Mesothelial cell of epicardium (in vitro differentiated cells): Measurements from ENCODE around the gene SP140. TPM values are rescaled to one million over a fixed set of nuclear protein-coding genes. Genes with fewer than 3 reads are reported as not detected.

ENCODE experiments used
- DNase-seq, 2 experiments: peaks; one replicate each; pipeline ENCODE4 v3.0.0; 2021; ENCODE audit warnings: low spot score in 2 of 2; ENCODE audit not compliant: unreplicated experiment in 2 of 2
- H3K27ac Mint-ChIP-seq: 2 replicates; pipeline ENCODE4 v1.8.0; 2021; ENCODE audit warnings: mixed read lengths
- H3K27me3 Mint-ChIP-seq: 2 replicates; pipeline ENCODE4 v1.8.0; 2021; ENCODE audit warnings: low read depth, mixed read lengths
- H3K36me3 Mint-ChIP-seq: 2 replicates; pipeline ENCODE4 v1.8.0; 2021; ENCODE audit warnings: mixed read lengths
- H3K4me1 Mint-ChIP-seq: 2 replicates; pipeline ENCODE4 v1.8.0; 2021; ENCODE audit warnings: mixed read lengths
- H3K4me3 Mint-ChIP-seq: 2 replicates; pipeline ENCODE4 v1.8.0; 2021; ENCODE audit warnings: mild to moderate bottlenecking, moderate library complexity, mixed read lengths
- H3K9me3 Mint-ChIP-seq: 2 replicates; pipeline ENCODE4 v1.8.0; 2021; ENCODE audit warnings: mixed read lengths
- total RNA-seq: library from RNA; stranded (reverse); gene quantifications from 3 replicates; pipeline ENCODE4 v1.2.1, GENCODE V29; 2021
- TF ChIP-seq, protein P1 (sequence below): fragments of 200-600 bp; sonication (generic); IDR thresholded peaks from one replicate; pipeline ENCODE4 v1.5.0; 2021; ENCODE audit warnings: antibody characterized with exemption; ENCODE audit not compliant: unreplicated experiment

The SP140 gene
- total RNA-seq, 1 donor from 2014 or later: 0.34 TPM

- Mint-ChIP-seq H3K27me3 (peaks cover 1% of the 10 kb centered on the region), H3K4me1 (no peaks in the 10 kb centered on the region), H3K9me3 (peaks cover 7% of the 10 kb centered on the region), H3K27ac (no peak overlapping the region), H3K36me3 (no peaks in the 10 kb centered on the region), H3K4me3 (no peak overlapping the region)
- TF ChIP-seq, protein P1, sequence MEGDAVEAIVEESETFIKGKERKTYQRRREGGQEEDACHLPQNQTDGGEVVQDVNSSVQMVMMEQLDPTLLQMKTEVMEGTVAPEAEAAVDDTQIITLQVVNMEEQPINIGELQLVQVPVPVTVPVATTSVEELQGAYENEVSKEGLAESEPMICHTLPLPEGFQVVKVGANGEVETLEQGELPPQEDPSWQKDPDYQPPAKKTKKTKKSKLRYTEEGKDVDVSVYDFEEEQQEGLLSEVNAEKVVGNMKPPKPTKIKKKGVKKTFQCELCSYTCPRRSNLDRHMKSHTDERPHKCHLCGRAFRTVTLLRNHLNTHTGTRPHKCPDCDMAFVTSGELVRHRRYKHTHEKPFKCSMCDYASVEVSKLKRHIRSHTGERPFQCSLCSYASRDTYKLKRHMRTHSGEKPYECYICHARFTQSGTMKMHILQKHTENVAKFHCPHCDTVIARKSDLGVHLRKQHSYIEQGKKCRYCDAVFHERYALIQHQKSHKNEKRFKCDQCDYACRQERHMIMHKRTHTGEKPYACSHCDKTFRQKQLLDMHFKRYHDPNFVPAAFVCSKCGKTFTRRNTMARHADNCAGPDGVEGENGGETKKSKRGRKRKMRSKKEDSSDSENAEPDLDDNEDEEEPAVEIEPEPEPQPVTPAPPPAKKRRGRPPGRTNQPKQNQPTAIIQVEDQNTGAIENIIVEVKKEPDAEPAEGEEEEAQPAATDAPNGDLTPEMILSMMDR: no peak
- no peak for DNase-seq
These were observed 130.5 kb downstream of the SP140 start for GRCh38 chr2:230356084-230356483.

DNA sequence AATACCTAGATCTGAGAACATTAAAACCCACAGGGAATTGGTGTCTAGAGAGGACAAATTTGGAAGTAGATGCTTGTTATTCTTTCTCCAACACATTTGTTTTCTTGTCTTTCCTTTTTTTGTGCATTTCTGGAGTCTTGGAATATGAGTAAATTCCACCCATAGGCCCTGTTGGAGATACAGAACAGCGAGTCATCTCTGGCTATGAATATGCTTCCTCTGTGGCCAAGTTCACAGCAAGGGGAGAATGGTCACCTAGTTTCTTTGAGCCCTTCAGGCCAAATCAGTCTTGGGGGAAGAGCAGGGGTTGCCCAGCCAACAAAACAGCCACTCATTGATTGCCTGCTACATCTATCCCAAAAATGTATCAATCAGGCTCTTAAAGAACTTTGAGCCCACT, 132.8 kb downstream of the SP140 start:
- Mint-ChIP-seq H3K27me3 (no peaks in the 10 kb centered on the region), H3K36me3 (no peaks in the 10 kb centered on the region), H3K9me3 (peaks cover 7% of the 10 kb centered on the region), H3K4me3 (no peak overlapping the region), H3K27ac (no peak overlapping the region), H3K4me1 (no peaks in the 10 kb centered on the region)
- no peak for DNase-seq
- TF ChIP-seq, protein P1: no peak

- DNase-seq: no peak
- Mint-ChIP-seq H3K27ac (no peak overlapping the region), H3K9me3 (peaks cover 12% of the 10 kb centered on the region), H3K36me3 (no peaks in the 10 kb centered on the region), H3K4me1 (no peaks in the 10 kb centered on the region), H3K27me3 (no peaks in the 10 kb centered on the region), H3K4me3 (no peak overlapping the region)
- TF ChIP-seq, protein P1: no peak
These were observed 134.5 kb downstream of the SP140 start for GRCh38 chr2:230360028-230360427.

DNA sequence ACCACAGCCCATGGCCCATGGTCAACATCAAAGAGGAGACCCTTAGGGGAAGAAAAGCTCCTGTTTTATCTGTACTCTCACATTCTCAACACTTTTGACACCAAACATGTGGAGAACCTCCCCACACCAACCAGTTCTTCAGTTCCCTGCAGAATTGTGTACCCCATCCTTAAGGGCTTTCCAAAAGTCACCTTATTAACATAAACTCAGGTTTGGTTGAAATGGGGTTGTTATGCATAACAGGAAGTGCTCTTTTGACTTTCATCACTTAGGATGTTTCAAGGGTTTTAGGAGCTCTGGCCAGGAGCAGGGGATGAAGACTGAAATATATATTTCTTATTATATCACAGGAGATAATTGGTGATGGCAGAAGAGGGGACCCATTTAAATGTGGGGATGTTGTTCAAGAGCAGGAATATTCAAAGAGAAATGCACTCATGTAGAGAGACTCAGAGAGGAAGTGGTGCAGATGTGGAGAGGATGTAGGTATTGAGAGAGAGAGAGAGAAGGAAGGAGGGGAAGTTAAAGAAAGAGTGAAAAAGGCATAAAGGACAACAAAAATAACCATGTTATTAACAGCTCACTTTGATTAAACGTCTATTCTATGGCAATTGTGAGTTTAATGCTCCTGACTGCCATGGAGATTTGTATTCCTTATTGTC, 136.6 kb downstream of the SP140 start:
- Mint-ChIP-seq H3K36me3 (no peaks in the 10 kb centered on the region), H3K4me3 (no peak overlapping the region), H3K9me3 (peaks cover 17% of the 10 kb centered on the region)

More for the DNA sequence above, 136.6 kb downstream of the SP140 start:
- no peak for DNase-seq
- H3K27me3 Mint-ChIP-seq: no peaks in the 10 kb centered on the region
- no peaks in the 10 kb centered on the region for H3K4me1 Mint-ChIP-seq
- no peak overlapping the region for H3K27ac Mint-ChIP-seq
- TF ChIP-seq, protein P1: no peak

Other genes starting within 250 kb of the SP140 start
- 9.5 to 10.1 TPM (median 9.7 TPM) in 3 replicates for gene SLC16A14, start 156.8 kb upstream of the SP140 start, total RNA-seq
- gene SP110, start 5.8 kb upstream of the SP140 start, total RNA-seq: 28.8 to 30.9 TPM (median 29.6 TPM) in 3 replicates
- gene SP140L, start 101.5 kb downstream of the SP140 start, total RNA-seq: 4.5 to 7.2 TPM (median 7.2 TPM) in 3 replicates
- 46.3 to 52.0 TPM (median 47.4 TPM) in 3 replicates for gene SP100, start 190.5 kb downstream of the SP140 start, total RNA-seq